BE2C (cell line): ENCODE data around the gene ZNF469. TPM values are rescaled to one million over a fixed set of nuclear protein-coding genes. Genes with fewer than 3 reads are reported as not detected.

Source experiments
- DNase-seq: peaks from one replicate; pipeline ENCODE4 v3.0.0-alpha.2; 2020
- H3K27me3 ChIP-seq: fragments of 250-450 bp; sonication (Bioruptor Pico); 2 replicates; pipeline ENCODE4 v1.5.1; 2020; ENCODE audit warnings: mild to moderate bottlenecking
- H3K36me3 ChIP-seq: fragments of 250-450 bp; sonication (Bioruptor Pico); 2 replicates; pipeline ENCODE4 v1.5.1; 2020; ENCODE audit warnings: mild to moderate bottlenecking
- H3K4me1 ChIP-seq: fragments of 250-450 bp; sonication (Bioruptor Pico); 2 replicates; pipeline ENCODE4 v1.5.1; 2020
- H3K4me3 ChIP-seq: 2 replicates; pipeline ENCODE4 v1.5.1; 2011; ENCODE audit warnings: low read depth, low read length
- H3K9me3 ChIP-seq: fragments of 250-450 bp; sonication (Bioruptor Pico); 2 replicates; pipeline ENCODE4 v1.5.1; 2020
- CTCF ChIP-seq: IDR thresholded peaks from 2 replicates; pipeline ENCODE4 v1.5.1; 2012; ENCODE audit warnings: mild to moderate bottlenecking, low read depth, low read length
- polyA plus RNA-seq: library from polyadenylated mRNA; unstranded; fragments of >200 nt; gene quantifications from one replicate; pipeline ENCODE4 v1.2.1, GENCODE V29; 2012; ENCODE audit warnings: low read depth, missing spikeins; ENCODE audit not compliant: insufficient read length, insufficient read depth

ZNF469 gene, protein sequence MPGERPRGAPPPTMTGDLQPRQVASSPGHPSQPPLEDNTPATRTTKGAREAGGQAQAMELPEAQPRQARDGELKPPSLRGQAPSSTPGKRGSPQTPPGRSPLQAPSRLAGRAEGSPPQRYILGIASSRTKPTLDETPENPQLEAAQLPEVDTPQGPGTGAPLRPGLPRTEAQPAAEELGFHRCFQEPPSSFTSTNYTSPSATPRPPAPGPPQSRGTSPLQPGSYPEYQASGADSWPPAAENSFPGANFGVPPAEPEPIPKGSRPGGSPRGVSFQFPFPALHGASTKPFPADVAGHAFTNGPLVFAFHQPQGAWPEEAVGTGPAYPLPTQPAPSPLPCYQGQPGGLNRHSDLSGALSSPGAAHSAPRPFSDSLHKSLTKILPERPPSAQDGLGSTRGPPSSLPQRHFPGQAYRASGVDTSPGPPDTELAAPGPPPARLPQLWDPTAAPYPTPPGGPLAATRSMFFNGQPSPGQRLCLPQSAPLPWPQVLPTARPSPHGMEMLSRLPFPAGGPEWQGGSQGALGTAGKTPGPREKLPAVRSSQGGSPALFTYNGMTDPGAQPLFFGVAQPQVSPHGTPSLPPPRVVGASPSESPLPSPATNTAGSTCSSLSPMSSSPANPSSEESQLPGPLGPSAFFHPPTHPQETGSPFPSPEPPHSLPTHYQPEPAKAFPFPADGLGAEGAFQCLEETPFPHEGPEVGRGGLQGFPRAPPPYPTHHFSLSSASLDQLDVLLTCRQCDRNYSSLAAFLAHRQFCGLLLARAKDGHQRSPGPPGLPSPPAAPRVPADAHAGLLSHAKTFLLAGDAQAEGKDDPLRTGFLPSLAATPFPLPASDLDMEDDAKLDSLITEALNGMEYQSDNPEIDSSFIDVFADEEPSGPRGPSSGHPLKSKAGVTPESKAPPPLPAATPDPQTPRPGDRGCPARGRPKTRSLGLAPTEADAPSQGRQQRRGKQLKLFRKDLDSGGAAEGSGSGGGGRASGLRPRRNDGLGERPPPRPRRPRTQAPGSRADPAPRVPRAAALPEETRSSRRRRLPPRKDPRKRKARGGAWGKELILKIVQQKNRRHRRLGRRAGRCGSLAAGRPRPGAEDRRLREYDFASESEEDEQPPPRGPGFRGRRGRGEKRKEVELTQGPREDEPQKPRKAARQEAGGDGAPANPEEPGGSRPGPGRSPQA (N-terminal part only)
- polyA plus RNA-seq, result not detected

DNA sequence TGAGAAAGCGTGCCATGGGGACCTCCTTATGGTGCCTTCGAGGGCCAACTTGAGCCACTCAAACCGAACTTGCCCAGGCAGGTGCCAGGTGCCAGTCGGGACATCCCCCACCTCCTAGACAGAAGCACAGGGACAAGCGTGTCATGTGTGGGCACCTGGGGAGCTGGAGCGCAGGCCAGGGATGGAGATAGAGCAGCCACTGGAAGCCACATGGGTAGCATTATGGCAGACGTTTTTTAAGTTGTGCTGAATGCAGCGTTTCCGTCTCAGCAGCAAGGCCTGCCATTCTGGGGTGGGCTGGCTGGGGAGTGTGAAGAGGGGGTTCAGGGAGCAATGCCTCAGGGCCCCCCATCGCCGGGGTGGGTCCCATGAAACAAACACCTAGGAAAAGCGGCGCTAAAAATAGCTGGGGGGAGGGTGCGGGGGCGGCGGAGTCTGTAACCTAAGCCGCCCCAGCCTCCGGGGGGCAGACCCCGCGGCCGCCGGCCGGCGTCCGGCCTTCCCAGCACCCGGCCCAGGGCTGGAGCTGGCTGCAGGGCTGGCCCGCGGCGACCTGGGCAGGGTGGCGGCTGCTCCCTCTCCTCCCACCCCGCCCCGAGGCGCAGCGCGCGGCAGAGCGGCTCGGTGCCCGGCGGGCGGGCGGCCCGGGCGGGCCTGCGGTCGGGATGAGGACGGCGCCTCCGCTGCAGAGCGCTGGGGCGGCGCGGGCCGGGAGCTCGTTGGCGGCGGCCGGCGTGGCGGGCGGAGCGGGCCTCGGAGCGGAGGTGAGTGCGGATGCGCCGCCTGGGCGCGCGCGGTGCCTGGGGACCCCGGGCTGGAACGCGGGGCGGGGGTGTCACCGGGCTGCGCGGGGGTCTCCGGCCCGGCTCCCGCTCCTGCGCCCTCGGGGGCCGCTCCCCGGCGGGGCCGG is at the start of gene ZNF469:
ZNF469 (plus strand) TSS at position 469 of the 910 bp plus-strand sequence. CDS start 44,512 bp downstream, outside the sequence.
- H3K4me3 ChIP-seq, result no peak within 1 kb of the TSS
- DNase-seq, result peak; percentile 45
- no peaks in the 10 kb centered on the region for H3K36me3 ChIP-seq
- peaks cover 32% of the 10 kb centered on the region for H3K27me3 ChIP-seq
- no peak for TF ChIP-seq CTCF
- H3K9me3 ChIP-seq, result no peaks in the 10 kb centered on the region
- H3K4me1 ChIP-seq, result no peaks in the 10 kb centered on the region

DNA sequence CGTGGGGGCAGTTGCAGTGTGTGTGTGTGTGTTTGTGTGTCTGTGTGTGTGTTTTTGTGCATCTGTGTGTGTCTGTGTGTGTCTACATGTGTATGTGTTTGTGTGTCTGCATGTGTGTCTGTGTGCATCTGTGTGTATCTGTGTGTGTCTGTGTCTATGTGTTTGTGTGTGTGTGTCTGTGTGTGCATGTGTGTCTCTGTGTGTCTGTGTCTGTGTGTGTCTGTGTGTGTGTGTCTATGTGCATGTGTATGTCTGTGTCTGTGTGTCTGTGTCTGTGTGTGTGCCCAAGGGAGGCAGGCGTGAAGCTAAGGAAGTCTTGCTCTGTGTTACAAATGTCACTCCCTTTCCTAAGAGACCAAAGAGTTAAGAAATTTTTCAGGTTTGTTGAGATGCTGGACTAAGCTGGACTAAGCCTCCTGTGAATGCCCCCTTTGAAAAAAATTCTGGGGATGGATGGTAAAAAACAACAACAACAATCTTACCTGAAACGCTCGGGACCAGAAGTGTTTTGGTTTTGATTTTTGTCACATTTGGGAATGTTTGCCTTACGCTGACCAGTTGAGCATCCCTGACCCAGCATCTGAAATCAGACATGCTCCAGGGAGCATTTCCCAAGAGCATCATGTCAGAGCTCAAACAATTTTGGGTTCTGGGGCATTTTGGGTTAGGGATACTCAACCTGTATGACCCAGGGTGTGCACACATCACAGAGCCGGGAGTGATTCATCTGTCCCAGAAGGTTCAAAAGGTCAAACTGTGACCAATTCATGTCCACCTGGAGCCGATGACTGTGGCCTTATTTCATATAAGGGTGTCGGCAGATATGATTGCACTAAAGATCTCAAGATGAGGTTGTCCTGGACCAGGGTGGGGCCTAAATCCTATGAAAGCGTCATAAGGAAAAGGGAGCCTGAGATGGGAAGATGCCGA is 48.6 kb upstream of the ZNF469 start:
- H3K4me3 ChIP-seq, result no peak overlapping the region
- H3K9me3 ChIP-seq, result no peaks in the 10 kb centered on the region
- H3K36me3 ChIP-seq, result no peaks in the 10 kb centered on the region
- DNase-seq, result no peak
- no peaks in the 10 kb centered on the region for H3K4me1 ChIP-seq
- H3K27me3 ChIP-seq, result no peaks in the 10 kb centered on the region
- TF ChIP-seq CTCF, result no peak

DNA sequence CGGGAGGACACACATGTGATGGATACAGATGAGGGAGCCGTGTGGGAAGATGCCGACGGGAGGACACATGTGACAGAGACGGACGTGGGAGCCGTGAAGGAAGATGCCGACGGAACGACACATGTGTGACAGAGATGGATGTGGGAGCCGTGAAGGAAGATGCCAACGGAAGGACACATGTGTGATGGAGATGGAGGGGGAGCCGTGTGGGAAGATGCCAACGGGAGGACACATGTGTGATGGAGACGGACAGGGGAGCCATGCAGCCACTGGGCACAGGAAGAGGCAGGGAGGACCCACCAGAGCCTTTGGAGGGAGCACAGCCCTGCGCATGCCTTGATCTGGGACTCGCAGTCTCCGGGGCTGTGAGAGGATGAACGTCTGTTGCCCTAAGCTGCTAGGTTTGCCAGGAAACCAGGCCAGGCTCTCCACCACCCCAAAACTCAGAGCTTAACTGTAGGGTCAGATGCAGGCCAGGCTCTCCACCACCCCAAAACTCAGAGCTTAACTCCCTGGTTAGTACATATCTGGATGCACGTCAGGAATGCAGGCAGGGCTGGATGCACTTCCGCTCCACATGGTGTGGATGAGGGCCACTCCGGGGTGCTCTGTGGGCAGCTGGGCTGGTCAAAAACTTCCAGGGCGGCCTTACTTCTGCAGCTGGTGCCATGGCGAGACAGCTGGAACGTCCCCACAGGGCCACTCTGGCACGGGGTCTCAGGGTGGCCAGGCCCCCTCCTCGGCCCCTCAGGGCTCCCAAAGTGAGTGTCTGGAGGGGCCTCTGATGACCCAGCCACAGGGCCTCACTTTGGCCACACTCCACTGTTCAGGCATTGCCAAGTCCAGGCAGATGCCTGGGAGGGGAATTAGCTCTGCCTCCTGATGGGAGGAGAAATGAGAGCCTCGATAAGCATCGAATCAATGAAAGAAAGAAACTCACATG is 47.7 kb upstream of the ZNF469 start:
- no peak for DNase-seq
- no peaks in the 10 kb centered on the region for H3K9me3 ChIP-seq
- no peaks in the 10 kb centered on the region for H3K4me1 ChIP-seq
- H3K4me3 ChIP-seq, result no peak overlapping the region
- no peaks in the 10 kb centered on the region for H3K27me3 ChIP-seq
- TF ChIP-seq CTCF, result no peak
- H3K36me3 ChIP-seq, result no peaks in the 10 kb centered on the region

GRCh38 chr16:88337021-88337420 is 45.7 kb upstream of the ZNF469 start:
- Histone ChIP-seq H3K4me3 (no peak overlapping the region), H3K36me3 (no peaks in the 10 kb centered on the region), H3K4me1 (no peaks in the 10 kb centered on the region), H3K27me3 (no peaks in the 10 kb centered on the region), H3K9me3 (no peaks in the 10 kb centered on the region)
- DNase-seq, result no peak
- no peak for TF ChIP-seq CTCF
